Measurements from ENCODE around the gene MICU1. TPM values are rescaled to one million over a fixed set of nuclear protein-coding genes. Genes with fewer than 3 reads are reported as not detected.
A peak's percentile ranks its signal among the peaks of the same experiment; 100 is the strongest.

Gene MICU1
- total RNA-seq, 1 donor from 2014 or later = 58.2 TPM

DNA sequence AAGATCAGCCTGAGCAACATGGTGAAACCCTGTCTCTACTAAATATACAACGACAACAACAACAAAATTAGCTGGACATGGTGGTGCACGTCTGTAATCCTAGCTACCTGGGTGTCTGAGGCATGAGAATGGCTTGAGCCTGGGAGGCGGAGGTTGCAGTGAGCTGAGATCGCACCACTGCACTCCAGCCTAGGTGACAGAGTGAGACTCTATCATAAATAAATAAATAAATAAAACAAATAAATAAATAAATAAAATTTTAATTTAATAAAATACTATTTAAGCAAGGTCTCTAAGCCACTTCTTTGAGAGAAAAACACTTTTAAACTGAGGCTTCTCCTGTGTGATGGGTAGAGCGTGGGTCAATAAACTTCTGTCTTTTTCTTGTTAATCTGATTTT lies 38.3 kb downstream of the MICU1 start:
- peaks cover 11% of the 10 kb centered on the region for H3K9me3 Mint-ChIP-seq
- DNase-seq (ENCODE audit: low spot score in 2 of 2, unreplicated experiment in 2 of 2) = no peak
- TF ChIP-seq, protein P1, sequence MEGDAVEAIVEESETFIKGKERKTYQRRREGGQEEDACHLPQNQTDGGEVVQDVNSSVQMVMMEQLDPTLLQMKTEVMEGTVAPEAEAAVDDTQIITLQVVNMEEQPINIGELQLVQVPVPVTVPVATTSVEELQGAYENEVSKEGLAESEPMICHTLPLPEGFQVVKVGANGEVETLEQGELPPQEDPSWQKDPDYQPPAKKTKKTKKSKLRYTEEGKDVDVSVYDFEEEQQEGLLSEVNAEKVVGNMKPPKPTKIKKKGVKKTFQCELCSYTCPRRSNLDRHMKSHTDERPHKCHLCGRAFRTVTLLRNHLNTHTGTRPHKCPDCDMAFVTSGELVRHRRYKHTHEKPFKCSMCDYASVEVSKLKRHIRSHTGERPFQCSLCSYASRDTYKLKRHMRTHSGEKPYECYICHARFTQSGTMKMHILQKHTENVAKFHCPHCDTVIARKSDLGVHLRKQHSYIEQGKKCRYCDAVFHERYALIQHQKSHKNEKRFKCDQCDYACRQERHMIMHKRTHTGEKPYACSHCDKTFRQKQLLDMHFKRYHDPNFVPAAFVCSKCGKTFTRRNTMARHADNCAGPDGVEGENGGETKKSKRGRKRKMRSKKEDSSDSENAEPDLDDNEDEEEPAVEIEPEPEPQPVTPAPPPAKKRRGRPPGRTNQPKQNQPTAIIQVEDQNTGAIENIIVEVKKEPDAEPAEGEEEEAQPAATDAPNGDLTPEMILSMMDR (IDR thresholded peaks at IDR 0.05; ENCODE audit: unreplicated experiment) = no peak
- no peaks in the 10 kb centered on the region for H3K27me3 Mint-ChIP-seq (ENCODE audit: low read depth)
- no peak overlapping the region for H3K27ac Mint-ChIP-seq
- H3K4me1 Mint-ChIP-seq = peaks cover 9% of the 10 kb centered on the region
- peaks cover 20% of the 10 kb centered on the region for H3K36me3 Mint-ChIP-seq
- no peak overlapping the region for H3K4me3 Mint-ChIP-seq

DNA sequence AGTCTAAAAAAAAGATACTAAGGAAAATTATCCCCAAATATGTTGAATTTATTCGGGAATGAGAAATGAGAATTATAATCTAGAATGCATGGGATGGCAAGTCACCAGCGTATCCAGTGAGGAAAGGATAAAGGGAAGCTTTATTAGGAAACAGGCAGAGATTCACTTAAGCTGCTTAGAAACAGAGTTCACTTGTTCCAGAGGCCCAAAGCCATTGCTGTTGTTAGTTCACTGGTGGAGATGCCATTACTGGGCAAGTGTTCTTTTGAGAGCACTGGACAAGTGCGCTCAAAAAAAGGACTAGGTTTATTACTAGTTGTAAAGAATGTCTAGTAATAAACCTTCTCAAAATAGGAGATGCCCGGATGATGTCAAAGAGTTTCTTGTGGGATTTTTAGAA lies 51.2 kb downstream of the MICU1 start:
- no peak for DNase-seq (ENCODE audit: low spot score in 2 of 2, unreplicated experiment in 2 of 2)
- Mint-ChIP-seq H3K9me3 (no peaks in the 10 kb centered on the region), H3K27me3 (ENCODE audit: low read depth) (no peaks in the 10 kb centered on the region), H3K4me1 (peaks cover 17% of the 10 kb centered on the region), H3K4me3 (no peak overlapping the region), H3K27ac (no peak overlapping the region), H3K36me3 (no peaks in the 10 kb centered on the region)
- TF ChIP-seq, protein P1 (IDR thresholded peaks at IDR 0.05; ENCODE audit: unreplicated experiment) = no peak

DNA sequence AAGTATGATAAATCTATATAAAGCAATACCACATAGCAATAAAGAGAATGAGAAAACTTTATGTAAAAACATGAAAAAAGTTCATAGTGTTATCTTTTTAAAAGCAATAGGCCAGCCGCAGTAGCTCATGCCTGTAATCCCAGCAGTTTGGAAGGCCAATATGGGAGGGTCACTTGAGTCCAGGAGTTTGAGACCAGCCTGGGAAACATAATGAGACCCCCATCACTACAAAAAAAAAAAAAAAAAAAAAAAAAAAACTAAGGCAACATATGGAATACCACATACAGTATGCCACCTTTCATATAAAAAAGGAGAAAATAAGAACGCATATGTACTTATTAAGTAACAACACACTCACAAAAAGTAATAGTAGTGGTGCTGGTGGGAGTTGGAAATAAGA lies 52.8 kb downstream of the MICU1 start:
- no peak for DNase-seq (ENCODE audit: low spot score in 2 of 2, unreplicated experiment in 2 of 2)
- H3K4me1 Mint-ChIP-seq = peaks cover 22% of the 10 kb centered on the region
- no peaks in the 10 kb centered on the region for H3K36me3 Mint-ChIP-seq
- no peaks in the 10 kb centered on the region for H3K9me3 Mint-ChIP-seq
- no peaks in the 10 kb centered on the region for H3K27me3 Mint-ChIP-seq (ENCODE audit: low read depth)
- TF ChIP-seq, protein P1 (IDR thresholded peaks at IDR 0.05; ENCODE audit: unreplicated experiment) = no peak
- no peak overlapping the region for H3K27ac Mint-ChIP-seq
- no peak overlapping the region for H3K4me3 Mint-ChIP-seq

DNA sequence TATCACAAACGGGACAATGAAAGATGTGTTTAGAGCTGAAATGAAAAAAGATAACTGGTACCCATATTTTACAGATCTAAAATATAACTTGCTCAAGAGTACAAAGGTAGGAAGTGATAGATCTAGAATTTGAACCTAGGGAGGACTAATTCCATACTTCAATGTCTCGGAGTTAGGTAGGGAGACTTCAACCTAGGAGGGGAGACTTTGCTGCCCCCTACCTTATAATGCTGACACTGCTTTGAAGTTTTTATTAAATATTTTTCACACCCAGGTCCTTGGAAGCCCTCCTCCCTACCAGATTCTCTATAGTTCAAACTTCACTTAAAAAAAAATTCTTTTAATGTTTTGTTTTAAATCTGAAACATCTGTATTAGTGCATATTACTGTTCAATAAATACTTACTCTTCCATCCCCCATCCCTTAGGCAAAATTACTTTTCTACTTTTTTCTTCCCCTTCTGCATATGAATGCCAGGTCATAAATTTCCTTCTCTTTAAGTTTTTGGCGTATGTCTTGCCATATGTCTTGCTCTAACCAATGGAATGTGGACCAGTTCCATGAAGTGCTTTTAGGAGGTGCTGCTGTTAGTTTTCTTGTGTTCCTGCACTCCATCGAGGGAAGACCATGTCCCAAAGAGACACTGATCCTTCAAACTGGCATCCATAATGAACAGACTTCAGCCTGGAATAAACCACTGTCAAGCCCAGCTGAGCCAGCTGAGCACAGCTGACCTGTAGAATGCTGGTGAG lies 57.8 kb downstream of the MICU1 start:
- DNase-seq (ENCODE audit: low spot score in 2 of 2, unreplicated experiment in 2 of 2) = no peak
- Mint-ChIP-seq H3K9me3 (peaks cover 3% of the 10 kb centered on the region), H3K27ac (peak overlapping the region; percentile 25), H3K4me1 (peaks cover 30% of the 10 kb centered on the region), H3K4me3 (no peak overlapping the region), H3K27me3 (ENCODE audit: low read depth) (no peaks in the 10 kb centered on the region), H3K36me3 (peaks cover 23% of the 10 kb centered on the region)
- TF ChIP-seq, protein P1 (IDR thresholded peaks at IDR 0.05; ENCODE audit: unreplicated experiment) = no peak

DNA sequence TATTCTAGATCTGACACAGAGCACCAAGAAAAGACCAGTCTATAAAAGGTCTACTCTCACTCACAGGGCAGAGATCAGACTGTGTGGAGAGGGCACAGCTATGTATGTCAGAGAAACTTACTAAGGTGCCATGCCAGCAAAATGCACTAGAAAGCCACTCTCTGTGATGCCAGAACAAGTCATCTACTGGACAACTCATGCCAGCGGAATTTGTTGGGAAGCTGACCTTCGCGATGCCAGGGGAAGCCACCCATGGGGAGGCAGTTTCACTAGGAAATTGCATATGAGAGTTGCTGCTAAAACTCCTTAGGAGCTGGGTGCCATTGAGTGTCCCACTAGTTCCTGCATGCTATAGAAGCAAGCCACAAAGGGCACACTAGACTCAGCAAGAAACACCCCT lies 58.5 kb downstream of the MICU1 start:
- peak overlapping the region; percentile 25 for H3K27ac Mint-ChIP-seq
- no peak overlapping the region for H3K4me3 Mint-ChIP-seq
- peaks cover 3% of the 10 kb centered on the region for H3K9me3 Mint-ChIP-seq
- TF ChIP-seq, protein P1 (IDR thresholded peaks at IDR 0.05; ENCODE audit: unreplicated experiment) = no peak
- no peak for DNase-seq (ENCODE audit: low spot score in 2 of 2, unreplicated experiment in 2 of 2)
- H3K36me3 Mint-ChIP-seq = peaks cover 29% of the 10 kb centered on the region
- H3K27me3 Mint-ChIP-seq (ENCODE audit: low read depth) = no peaks in the 10 kb centered on the region
- H3K4me1 Mint-ChIP-seq = peaks cover 30% of the 10 kb centered on the region

Measured in mesothelial cell of epicardium (in vitro differentiated cells).